Adrenal gland (tissue), 5 donors: ENCODE results near the gene PRR11.

Experiments
- CTCF ChIP-seq, 6 experiments: fragments of 450-650 bp in 4 of 6; fragments of 200-600 bp in 2 of 6; sonication (generic) in 1 of 6; IDR thresholded peaks; 1 replicate in 5 of 6; 2 replicates in 1 of 6; pipeline versions ENCODE4 v1.5.1 to v1.8.0; 2016 to 2021; ENCODE audit warnings: antibody characterized with exemption in 6 of 6, mild to moderate bottlenecking in 2 of 6, moderate library complexity in 1 of 6
- POLR2A ChIP-seq, 2 donors: fragments of 450-650 bp; IDR thresholded peaks; one replicate each; pipeline ENCODE4 v1.6.1; 2017; ENCODE audit warnings: antibody characterized with exemption in 2 of 2, mild to moderate bottlenecking in 2 of 2, moderate library complexity in 1 of 2
- donor health status: DM: no; HTN: no; CAD: no.

- no peak for TF ChIP-seq CTCF (IDR thresholded peaks at IDR 0.05)
- TF ChIP-seq POLR2A (IDR thresholded peaks at IDR 0.05) = no peak
Observed at GRCh38 chr17:59219992-59220327, 64.4 kb downstream of the PRR11 start.
